SK-N-SH (cell line): ENCODE measurements around the gene BSG. TPM values are rescaled to one million over a fixed set of nuclear protein-coding genes. Genes with fewer than 3 reads are reported as not detected.
A peak's percentile ranks its signal among the peaks of the same experiment; 100 is the strongest.

ENCODE experiments used
- CTCF ChIA-PET: fragments of 300-600, 350-600 bp; formaldehyde crosslinking; extraction: SDS; loops from one replicate; lab custom pipeline; 2021; lab: Yijun Ruan, JAX
- POLR2A ChIA-PET: fragments of 350-600 bp; sonication (Branson Sonifier 250); formaldehyde crosslinking; extraction: SDS; loops from one replicate; lab custom pipeline; 2020; ENCODE audit warnings: antibody characterized with exemption, inconsistent platforms; lab: Yijun Ruan, JAX
- DNase-seq: peaks from one replicate; pipeline ENCODE4 v3.0.0; 2012
- H2AFZ ChIP-seq: fragments of 200-600 bp; sonication (generic); 2 replicates; pipeline ENCODE4 v1.8.1; 2016; ENCODE audit warnings: antibody characterized with exemption, mild to moderate bottlenecking, low read depth
- H3F3A ChIP-seq: fragments of 200-600 bp; sonication (generic); replicated peaks from 2 replicates; pipeline ENCODE3; 2016; ENCODE audit warnings: antibody characterized with exemption, mild to moderate bottlenecking; ENCODE audit not compliant: insufficient read depth
- H3K27ac ChIP-seq, 2 experiments: fragments of 200-500 bp in 1 of 2; fragments of 200-600 bp in 1 of 2; sonication (Bioruptor generic) in 1 of 2; sonication (generic), shearing (Covaris generic) in 1 of 2; 2 replicates each; pipeline versions ENCODE4 v1.5.1 to v1.6.1; 2014 to 2016; ENCODE audit warnings: low read depth in 2 of 2, inconsistent platforms in 1 of 2, low read length in 1 of 2, mild to moderate bottlenecking in 1 of 2, mixed read lengths in 1 of 2
- H3K27me3 ChIP-seq: fragments of 200-600 bp; sonication (generic), shearing (Covaris generic); 2 replicates; pipeline ENCODE4 v1.6.1; 2016; ENCODE audit warnings: mixed run types; ENCODE audit not compliant: insufficient read depth
- H3K36me3 ChIP-seq, 2 experiments: fragments of 200-500 bp in 1 of 2; fragments of 200-600 bp in 1 of 2; sonication (Bioruptor generic) in 1 of 2; sonication (generic) in 1 of 2; replicated peaks in 1 of 2; 2 replicates each; pipeline versions ENCODE3 to v1.5.1; 2014 to 2016; ENCODE audit warnings: low read length in 1 of 2, mild to moderate bottlenecking in 1 of 2; ENCODE audit not compliant: insufficient read depth in 2 of 2, control insufficient read depth in 1 of 2
- H3K4me1 ChIP-seq, 2 experiments: fragments of 200-500 bp in 1 of 2; fragments of 200-600 bp in 1 of 2; sonication (Bioruptor generic) in 1 of 2; sonication (generic), shearing (Covaris generic) in 1 of 2; 2 replicates each; pipeline versions ENCODE4 v1.5.1 to v1.6.1; 2014 to 2016; ENCODE audit warnings: low read depth in 1 of 2, low read length in 1 of 2, mixed run types in 1 of 2; ENCODE audit not compliant: insufficient read depth in 2 of 2, control insufficient read depth in 1 of 2
- H3K4me2 ChIP-seq: fragments of 200-600 bp; sonication (generic), shearing (Covaris generic); 2 replicates; pipeline ENCODE4 v1.6.1; 2017; ENCODE audit warnings: mixed run types
- H3K4me3 ChIP-seq, 2 experiments: fragments of 200-500 bp in 1 of 2; fragments of 200-600 bp in 1 of 2; sonication (Bioruptor generic) in 1 of 2; sonication (generic), shearing (Covaris generic) in 1 of 2; 2 replicates each; pipeline versions ENCODE4 v1.5.1 to v1.8.1; 2014 to 2016; ENCODE audit warnings: low read depth in 2 of 2, inconsistent platforms in 1 of 2, low read length in 1 of 2, mild to moderate bottlenecking in 1 of 2, mixed read lengths in 1 of 2, moderate library complexity in 1 of 2
- H3K79me2 ChIP-seq: fragments of 200-600 bp; sonication (generic); 2 replicates; pipeline ENCODE4 v1.8.1; 2017; ENCODE audit warnings: mild to moderate bottlenecking; ENCODE audit not compliant: insufficient read depth
- H3K9ac ChIP-seq: fragments of 200-600 bp; sonication (generic); 2 replicates; pipeline ENCODE4 v1.6.1; 2017; ENCODE audit warnings: mixed run types
- H3K9me2 ChIP-seq: fragments of 200-600 bp; sonication (generic); 2 replicates; pipeline ENCODE4 v1.6.1; 2017; ENCODE audit warnings: mixed run types
- H3K9me3 ChIP-seq: fragments of 200-600 bp; sonication (generic); 2 replicates; pipeline ENCODE4 v1.6.1; 2017; ENCODE audit warnings: mixed run types, mild to moderate bottlenecking, moderate library complexity
- H4K20me1 ChIP-seq: fragments of 200-600 bp; sonication (generic); 2 replicates; pipeline ENCODE4 v1.6.1; 2017; ENCODE audit warnings: mild to moderate bottlenecking, mixed run types; ENCODE audit not compliant: insufficient read depth
- CHD2 ChIP-seq: fragments of 150-350 bp; IDR thresholded peaks from 2 replicates; pipeline ENCODE4 v1.6.1; 2018; ENCODE audit warnings: low read length; ENCODE audit not compliant: partially characterized antibody
- FOSL2 ChIP-seq: IDR thresholded peaks from 2 replicates; pipeline ENCODE4 v1.4.0; 2012; ENCODE audit warnings: low read depth, mild to moderate bottlenecking, moderate library complexity, borderline replicate concordance
- GATA2 ChIP-seq: sonication (generic); formaldehyde crosslinking; IDR thresholded peaks from 2 replicates; pipeline ENCODE4 v1.5.0; 2020; ENCODE audit warnings: mild to moderate bottlenecking, missing genetic modification reagents
- REST ChIP-seq: IDR thresholded peaks from 2 replicates; pipeline ENCODE4 v1.6.1; 2012; ENCODE audit warnings: mild to moderate bottlenecking, low read depth, low read length, moderate library complexity
- SIN3A ChIP-seq: IDR thresholded peaks from 2 replicates; pipeline ENCODE4 v1.6.1; 2012; ENCODE audit warnings: low read depth, mild to moderate bottlenecking, low read length, moderate library complexity, borderline replicate concordance
- USF2 ChIP-seq: fragments of 150-350 bp; IDR thresholded peaks from 2 replicates; pipeline ENCODE4 v1.6.1; 2017; ENCODE audit warnings: antibody characterized with exemption, low read length, low read depth, borderline replicate concordance
- WGBS: methylation state at CpG from one replicate; pipeline ENCODE4 v1.1.6; 2017; ENCODE audit warnings: low lambda C conversion rate; 5-methylcytosine and 5-hydroxymethylcytosine counted together
- polyA plus RNA-seq, 3 experiments: library from polyadenylated mRNA; depleted of rRNA; stranded (reverse); fragments of >200 nt; gene quantifications; 2 replicates each; pipeline ENCODE4 v1.2.3, GENCODE V29; 2012
- TF ChIP-seq, protein P1 (sequence below): IDR thresholded peaks from 2 replicates; pipeline ENCODE4 v1.4.0; 2012; ENCODE audit warnings: low read depth

BSG gene
- polyA plus RNA-seq, 1 of the 3 experiments (the other 2 are of a cell fraction): 835 TPM

DNA sequence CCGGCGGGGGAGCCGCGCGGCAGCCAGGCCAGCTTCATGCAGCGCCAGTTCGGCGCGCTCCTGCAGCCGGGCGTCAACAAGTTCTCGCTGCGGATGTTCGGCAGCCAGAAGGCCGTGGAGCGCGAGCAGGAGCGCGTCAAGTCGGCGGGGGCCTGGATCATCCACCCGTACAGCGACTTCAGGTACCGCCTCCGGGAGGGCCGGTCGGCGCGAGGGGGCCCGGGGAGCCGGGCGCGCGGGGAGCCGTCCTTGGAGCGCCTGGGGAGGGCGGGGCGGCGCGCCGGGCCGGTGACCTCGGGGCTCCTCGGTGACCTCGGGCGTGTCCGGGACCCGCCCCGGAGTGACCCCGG, 18.0 kb downstream of the BSG start:
- Histone ChIP-seq H3K79me2 (peaks cover 4% of the 10 kb centered on the region; the same call in 1 of the 2 replicates), H2AFZ (no peak overlapping the region), H3K27me3 (no peaks in the 10 kb centered on the region), H3K4me3 (peak overlapping the region; percentile 50 to 67), H3K9me3 (no peaks in the 10 kb centered on the region), H4K20me1 (peaks cover 43% of the 10 kb centered on the region), H3K4me2 (peak overlapping the region; percentile 79), H3F3A (peaks cover 11% of the 10 kb centered on the region), H3K9ac (no peak overlapping the region), H3K36me3 (no peaks in the 10 kb centered on the region), H3K27ac (no peak overlapping the region), H3K4me1 (peaks cover 4 to 23% of the 10 kb centered on the region in 2 experiments; a peak in 1 of 4 replicates), H3K9me2 (no peaks in the 10 kb centered on the region)
- ChIA-PET POLR2A (interaction anchor here (0.6 kb wide), 1 partner anchor 10 kb away, joined by 4 read pairs; no protein-coding TSS in a partner anchor), CTCF (no interaction called here)
- TF ChIP-seq CHD2 (no peak), SIN3A (no peak), USF2 (no peak), GATA2 (CRISPR knock-in tag) (no peak)
- TF ChIP-seq, protein P1, sequence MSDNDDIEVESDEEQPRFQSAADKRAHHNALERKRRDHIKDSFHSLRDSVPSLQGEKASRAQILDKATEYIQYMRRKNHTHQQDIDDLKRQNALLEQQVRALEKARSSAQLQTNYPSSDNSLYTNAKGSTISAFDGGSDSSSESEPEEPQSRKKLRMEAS: peak; percentile 47; the same call in 1 of the 2 replicates
- DNase-seq: peak; percentile 68
- WGBS: 3% methylated on average over 12 of the region's 50 CpGs

DNA sequence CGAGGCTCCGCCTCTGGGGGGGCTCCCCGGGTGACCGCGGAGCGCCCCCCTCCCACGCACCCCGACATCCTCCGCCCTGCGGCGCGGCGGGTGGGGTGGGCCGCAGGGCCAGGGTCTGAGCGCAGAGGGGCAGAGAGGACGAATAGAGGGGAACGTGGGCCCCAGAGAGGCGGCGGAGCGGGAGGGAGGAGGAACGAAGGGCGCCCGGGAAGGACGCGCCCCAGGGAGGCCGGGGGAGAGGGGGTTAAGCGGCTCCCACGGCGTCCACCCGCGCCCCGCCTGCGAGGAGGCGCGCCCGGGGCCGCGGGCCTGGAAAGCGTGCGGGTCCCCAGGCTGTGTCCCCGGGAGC, 18.3 kb downstream of the BSG start:
- no peak overlapping the region for H3K9ac ChIP-seq
- H4K20me1 ChIP-seq: peaks cover 45% of the 10 kb centered on the region
- no peaks in the 10 kb centered on the region for H3K9me2 ChIP-seq
- H3K27me3 ChIP-seq: no peaks in the 10 kb centered on the region
- ChIA-PET CTCF (no interaction called here), POLR2A (no interaction called here)
- peak overlapping the region; percentile 79 for H3K4me2 ChIP-seq
- no peak for DNase-seq
- no peak overlapping the region for H2AFZ ChIP-seq
- H3K9me3 ChIP-seq: no peaks in the 10 kb centered on the region
- H3K4me1 ChIP-seq: peaks cover 4 to 23% of the 10 kb centered on the region in 2 experiments; a peak in 1 of 4 replicates
- 39% methylated on average over 7 of the region's 41 CpGs for WGBS
- H3K4me3 ChIP-seq: peak overlapping the region; percentile 50 to 67
- H3K27ac ChIP-seq: no peak overlapping the region
- H3K79me2 ChIP-seq: peaks cover 4% of the 10 kb centered on the region; the same call in 1 of the 2 replicates
- peaks cover 11% of the 10 kb centered on the region for H3F3A ChIP-seq
- no peaks in the 10 kb centered on the region for H3K36me3 ChIP-seq
- no peak for TF ChIP-seq FOSL2

GRCh38 chr19:591099-591958, 18.9 kb downstream of the BSG start:
- Histone ChIP-seq H3K36me3 (no peaks in the 10 kb centered on the region), H2AFZ (no peak overlapping the region), H3K4me3 (peak overlapping the region; percentile 50 to 67; a peak in 3 of 4 replicates), H3K4me1 (peaks cover 4 to 23% of the 10 kb centered on the region in 2 experiments; a peak in 1 of 4 replicates), H3K9me2 (no peaks in the 10 kb centered on the region), H3F3A (peaks cover 9% of the 10 kb centered on the region), H3K9me3 (no peaks in the 10 kb centered on the region), H3K4me2 (peak overlapping the region; percentile 79), H3K79me2 (peaks cover 4% of the 10 kb centered on the region; the same call in 1 of the 2 replicates), H4K20me1 (peaks cover 51% of the 10 kb centered on the region), H3K27ac (no peak overlapping the region), H3K27me3 (no peaks in the 10 kb centered on the region), H3K9ac (no peak overlapping the region)
- ChIA-PET CTCF (interaction anchor here (0.6 to 2.1 kb wide), 4 partner anchors 13 to 61 kb away, joined by 3 to 5 read pairs (median 4); no protein-coding TSS in a partner anchor), POLR2A (no interaction called here)
- no peak for DNase-seq
- TF ChIP-seq REST (peak; percentile 94), USF2 (no peak)
- WGBS: 88% methylated on average over 41 of the region's 75 CpGs
